Left colon (tissue), 2 donors: Measurements from ENCODE around the gene ENKUR. TPM values are rescaled to one million over a fixed set of nuclear protein-coding genes. Genes with fewer than 3 reads are reported as not detected.

Source experiments
- ATAC-seq: fragments of 200-7000 bp; cut with Tn5 transposase; one replicate; pipeline ENCODE4 v1.9.1; 2020; ENCODE audit warnings: mild to moderate bottlenecking, moderate library complexity
- DNase-seq, 2 donors: peaks; one replicate each; pipeline ENCODE4 v3.0.0-alpha.2; 2020
- intact Hi-C, 2 donors: fragments of 100-400 bp; cut with DNase I in 1 of 2; cut with micrococcal nuclease in 1 of 2; formaldehyde crosslinking; loops; one replicate each; pipeline versions ENCODE4 v1.11.2 to v1.14.0; 2022; cut with DNase I, micrococcal nuclease
- long read RNA-seq: library from polyadenylated mRNA; unstranded; transcript quantifications from one replicate; pipeline ENCODE4 v2.0.0, GENCODE V29; 2021
- total RNA-seq, 2 donors: library from RNA; stranded (reverse); fragmentation: NEBNext Ultra II Directional; extraction: Animal tissue kit (Norgen Biotek cat#: 25700); gene quantifications; one replicate each; pipeline ENCODE4 v1.2.1, GENCODE V29; 2021
- donor health status: DM: no; HTN: no; CAD: no.
- donor health status: DM: yes; HTN: yes; CAD: no.

Gene ENKUR
- 1 to 10 TPM in 1 of 2 donors, under 1 TPM in 1; 0.39 to 1.3 TPM for total RNA-seq
- long read RNA-seq, partial matches to known transcripts: 0 of 3 reads
- long read RNA-seq, other reads (novel, unspliced or antisense): 3 of 3 reads

GRCh38 chr10:25015828-25016375 lies at the start of gene ENKUR:
Gene ENKUR, minus strand, starts transcription at chr10:25016158. Its CDS starts 222 bp downstream, at chr10:25015936.
- intact Hi-C loops: no loop called here
- DNase-seq (peak; percentile 94 to 98), ATAC-seq (peak; percentile 56)

- ATAC-seq (no peak), DNase-seq (no peak)
- intact Hi-C loops: no loop called here
Measured at GRCh38 chr10:25064401-25064800, 48.4 kb upstream of the ENKUR start.

GRCh38 chr10:25063644-25064043 lies 47.7 kb upstream of the ENKUR start:
- intact Hi-C loops: no loop called here
- DNase-seq (no peak), ATAC-seq (no peak)

- DNase-seq: no peak
- no peak for ATAC-seq
- intact Hi-C loops: no loop called here
Measured at GRCh38 chr10:25063157-25063556, 47.2 kb upstream of the ENKUR start.

- DNase-seq: no peak
- no peak for ATAC-seq
- intact Hi-C loops: no loop called here
Measured at GRCh38 chr10:25061711-25062449, 45.9 kb upstream of the ENKUR start.

GRCh38 chr10:25061125-25061524 lies 45.2 kb upstream of the ENKUR start:
- ATAC-seq (no peak), DNase-seq (no peak)
- intact Hi-C loops: no loop called here

- DNase-seq (peak; percentile 31 to 50), ATAC-seq (peak; percentile 63)
- intact Hi-C loops: no loop called here
Measured at GRCh38 chr10:25059990-25060389, 44.0 kb upstream of the ENKUR start.

- ATAC-seq (no peak), DNase-seq (no peak)
- intact Hi-C loops: no loop called here
Measured at GRCh38 chr10:25057886-25058285, 41.9 kb upstream of the ENKUR start.

GRCh38 chr10:25056726-25057125 lies 40.8 kb upstream of the ENKUR start:
- no peak for DNase-seq
- ATAC-seq: no peak
- intact Hi-C loops: no loop called here

- intact Hi-C loops: no loop called here
- no peak for ATAC-seq
- no peak for DNase-seq
Measured at GRCh38 chr10:25052012-25052411, 36.1 kb upstream of the ENKUR start.

GRCh38 chr10:25050402-25050801 lies 34.4 kb upstream of the ENKUR start:
- no peak for DNase-seq
- no peak for ATAC-seq
- intact Hi-C loops: no loop called here

- intact Hi-C loops: no loop called here
- no peak for DNase-seq
- no peak for ATAC-seq
Measured at GRCh38 chr10:25049966-25050365, 34.0 kb upstream of the ENKUR start.

GRCh38 chr10:25048450-25048849 lies 32.5 kb upstream of the ENKUR start:
- intact Hi-C loops: no loop called here
- DNase-seq: peak; percentile 22 to 44
- peak; percentile 100 for ATAC-seq

- intact Hi-C loops: no loop called here
- peak; percentile 12 for ATAC-seq
- DNase-seq: no peak
Measured at GRCh38 chr10:25047591-25048301, 31.8 kb upstream of the ENKUR start.

- intact Hi-C loops: no loop called here
- no peak for ATAC-seq
Measured at GRCh38 chr10:25047088-25047487, 31.1 kb upstream of the ENKUR start.

GRCh38 chr10:25046641-25047040 lies 30.7 kb upstream of the ENKUR start:
- intact Hi-C loops: no loop called here
- ATAC-seq (no peak), DNase-seq (no peak)

More at GRCh38 chr10:25047088-25047487, 31.1 kb upstream of the ENKUR start:
- no peak for DNase-seq

GRCh38 chr10:25039531-25039930 lies 23.6 kb upstream of the ENKUR start:
- no peak for ATAC-seq
- DNase-seq: no peak
- intact Hi-C loops: no loop called here

- ATAC-seq (peak; percentile 26), DNase-seq (no peak)
- intact Hi-C loops: no loop called here
Measured at GRCh38 chr10:25038325-25038724, 22.4 kb upstream of the ENKUR start.

GRCh38 chr10:25036381-25036780 lies 20.4 kb upstream of the ENKUR start:
- intact Hi-C loops: no loop called here
- DNase-seq: no peak
- no peak for ATAC-seq

GRCh38 chr10:25029519-25029918 lies 13.6 kb upstream of the ENKUR start:
- intact Hi-C loops: no loop called here
- no peak for DNase-seq
- no peak for ATAC-seq
